ENCODE results near the gene ISCU.
A peak's percentile ranks its signal among the peaks of the same experiment; 100 is the strongest.

The ISCU gene

DNA sequence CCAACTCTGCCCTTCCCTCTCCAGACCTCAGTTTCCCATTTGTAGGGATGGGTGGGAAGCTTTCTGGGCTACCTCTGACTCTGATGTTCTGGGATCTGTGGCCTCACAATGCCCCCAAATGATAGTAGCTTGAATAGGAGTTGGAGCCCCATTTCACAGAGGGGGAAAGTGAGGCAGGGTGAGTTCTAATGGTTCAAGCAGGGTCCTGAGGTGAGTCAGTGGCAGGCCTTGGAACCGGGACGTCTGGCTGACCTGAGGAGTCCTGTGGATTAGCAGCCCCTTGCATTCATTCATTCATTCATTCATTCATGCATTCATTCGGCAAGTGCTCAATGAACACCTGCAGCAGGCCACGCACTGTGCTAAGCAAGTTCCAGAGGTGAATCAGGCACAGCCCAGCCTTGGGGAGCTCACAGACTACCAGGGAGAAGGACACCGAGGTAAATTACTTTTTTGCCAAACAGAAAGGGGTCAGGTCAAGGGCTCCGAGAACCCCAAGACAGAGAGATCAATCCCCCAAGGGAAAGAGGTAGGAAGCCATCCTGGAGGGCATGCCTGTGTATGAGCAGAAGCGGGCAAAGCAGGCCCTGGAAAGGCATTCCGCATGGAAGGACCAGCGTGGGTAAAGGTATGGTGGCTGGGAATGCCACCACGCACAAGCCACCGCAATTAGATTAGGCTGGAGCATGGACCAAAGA lies 36.3 kb downstream of the ISCU start:
- no peak overlapping the region for H2AFZ ChIP-seq (ENCODE audit: low read length, unreplicated experiment)
- no peak overlapping the region for H3K27ac ChIP-seq (ENCODE audit: low read depth, low read length)
- no peaks in the 10 kb centered on the region for H3K36me3 ChIP-seq (ENCODE audit: insufficient read depth, low read length)

DNA sequence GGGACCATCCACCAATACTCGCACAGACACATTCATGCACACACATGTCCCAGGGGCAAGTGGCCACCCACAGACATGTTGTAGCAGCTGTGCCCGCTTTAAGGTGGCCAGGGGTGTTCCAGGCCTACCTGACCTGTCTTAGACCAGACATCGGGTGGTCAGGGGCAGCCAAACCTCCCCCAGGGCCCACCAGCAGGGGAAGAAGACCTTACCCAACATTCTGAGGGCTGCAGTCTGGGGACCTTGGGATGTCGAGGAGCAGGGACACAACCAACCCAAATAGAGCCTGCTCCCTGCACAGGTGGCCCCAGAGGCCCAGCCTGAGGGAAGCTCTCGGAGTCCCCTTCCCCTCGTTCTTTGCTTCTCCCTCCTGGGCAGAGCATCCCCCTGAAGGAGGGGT lies 37.1 kb downstream of the ISCU start:
- no peak overlapping the region for H3K4me3 ChIP-seq (ENCODE audit: low read depth, low read length)
- no peaks in the 10 kb centered on the region for H3K4me1 ChIP-seq (ENCODE audit: control insufficient read depth, insufficient read depth, low read length, unreplicated experiment)
- no peak overlapping the region for H3K27ac ChIP-seq (ENCODE audit: low read depth, low read length)

More for the DNA sequence above, 36.3 kb downstream of the ISCU start:
- Histone ChIP-seq H3K27me3 (ENCODE audit: insufficient read depth, low read length) (no peaks in the 10 kb centered on the region), H3K4me3 (ENCODE audit: low read depth, low read length) (no peak overlapping the region), H3K4me1 (ENCODE audit: control insufficient read depth, insufficient read depth, low read length, unreplicated experiment) (no peaks in the 10 kb centered on the region), H3K79me2 (ENCODE audit: control insufficient read depth, insufficient read depth, low read length, unreplicated experiment) (no peaks in the 10 kb centered on the region)

DNA sequence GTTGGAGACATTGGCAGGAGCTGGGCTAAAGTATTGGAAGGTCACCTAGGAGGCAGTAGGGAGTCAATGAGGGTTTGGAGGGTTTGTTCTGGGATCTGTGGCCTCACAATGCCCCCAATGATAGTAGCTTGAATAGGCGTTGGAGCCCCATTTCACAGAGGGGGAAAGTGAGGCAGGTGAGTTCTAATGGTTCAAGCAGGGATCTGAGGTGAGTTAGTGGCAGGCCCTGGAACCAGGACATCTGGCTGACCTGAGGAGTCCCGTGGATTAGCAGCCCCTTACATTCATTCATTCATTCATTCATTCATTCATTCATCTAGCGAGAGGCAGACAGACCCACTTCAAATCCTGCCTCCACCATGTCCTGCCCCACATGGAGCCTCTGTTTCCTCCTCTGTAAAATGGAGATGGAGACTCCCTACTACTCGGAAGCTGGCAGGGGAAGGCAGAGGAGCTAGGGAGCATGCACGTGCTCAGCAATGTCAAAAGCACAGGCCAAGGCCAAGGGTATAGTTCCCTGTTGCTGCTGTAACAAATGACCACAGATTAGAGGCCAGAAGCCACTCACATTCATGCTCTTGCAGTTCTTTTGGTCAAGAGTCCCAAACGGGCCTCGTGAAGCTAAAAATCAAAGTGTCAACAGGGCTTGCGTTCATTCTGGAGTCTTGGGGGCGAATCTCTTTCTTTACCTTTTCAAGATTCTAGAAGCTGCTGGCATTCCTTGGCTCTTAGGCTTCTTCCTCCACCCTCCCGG lies 37.7 kb downstream of the ISCU start:
- H3K27me3 ChIP-seq (ENCODE audit: insufficient read depth, low read length), result no peaks in the 10 kb centered on the region
- H3K4me1 ChIP-seq (ENCODE audit: control insufficient read depth, insufficient read depth, low read length, unreplicated experiment), result peaks cover 2% of the 10 kb centered on the region
- H2AFZ ChIP-seq (ENCODE audit: low read length, unreplicated experiment), result no peak overlapping the region
- H3K4me3 ChIP-seq (ENCODE audit: low read depth, low read length), result no peak overlapping the region
- no peak overlapping the region for H3K27ac ChIP-seq (ENCODE audit: low read depth, low read length)
- no peaks in the 10 kb centered on the region for H3K36me3 ChIP-seq (ENCODE audit: insufficient read depth, low read length)
- no peaks in the 10 kb centered on the region for H3K79me2 ChIP-seq (ENCODE audit: control insufficient read depth, insufficient read depth, low read length, unreplicated experiment)

More for the DNA sequence above, 37.1 kb downstream of the ISCU start:
- Histone ChIP-seq H3K27me3 (ENCODE audit: insufficient read depth, low read length) (no peaks in the 10 kb centered on the region), H2AFZ (ENCODE audit: low read length, unreplicated experiment) (no peak overlapping the region), H3K79me2 (ENCODE audit: control insufficient read depth, insufficient read depth, low read length, unreplicated experiment) (no peaks in the 10 kb centered on the region), H3K36me3 (ENCODE audit: insufficient read depth, low read length) (no peaks in the 10 kb centered on the region)

DNA sequence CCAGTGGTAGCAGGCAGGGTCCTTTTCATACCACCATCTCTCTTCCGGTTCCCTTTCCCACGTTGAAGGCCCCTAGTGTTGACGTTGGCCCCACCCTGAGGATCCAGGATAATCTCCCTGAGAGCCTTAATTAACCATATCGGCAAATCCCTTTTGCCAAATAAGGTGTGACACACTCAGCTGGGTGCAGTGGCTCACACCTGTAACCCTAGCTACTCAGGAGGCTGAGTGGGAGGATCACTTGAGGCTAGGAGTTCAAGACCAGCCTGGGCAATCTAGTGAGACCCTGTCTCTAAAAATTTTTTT lies 38.3 kb downstream of the ISCU start:
- H3K79me2 ChIP-seq (ENCODE audit: control insufficient read depth, insufficient read depth, low read length, unreplicated experiment), result no peaks in the 10 kb centered on the region
- H3K36me3 ChIP-seq (ENCODE audit: insufficient read depth, low read length), result no peaks in the 10 kb centered on the region
- peaks cover 7% of the 10 kb centered on the region for H3K4me1 ChIP-seq (ENCODE audit: control insufficient read depth, insufficient read depth, low read length, unreplicated experiment)
- no peak overlapping the region for H2AFZ ChIP-seq (ENCODE audit: low read length, unreplicated experiment)
- H3K27me3 ChIP-seq (ENCODE audit: insufficient read depth, low read length), result no peaks in the 10 kb centered on the region
- H3K27ac ChIP-seq (ENCODE audit: low read depth, low read length), result no peak overlapping the region
- H3K4me3 ChIP-seq (ENCODE audit: low read depth, low read length), result no peak overlapping the region

DNA sequence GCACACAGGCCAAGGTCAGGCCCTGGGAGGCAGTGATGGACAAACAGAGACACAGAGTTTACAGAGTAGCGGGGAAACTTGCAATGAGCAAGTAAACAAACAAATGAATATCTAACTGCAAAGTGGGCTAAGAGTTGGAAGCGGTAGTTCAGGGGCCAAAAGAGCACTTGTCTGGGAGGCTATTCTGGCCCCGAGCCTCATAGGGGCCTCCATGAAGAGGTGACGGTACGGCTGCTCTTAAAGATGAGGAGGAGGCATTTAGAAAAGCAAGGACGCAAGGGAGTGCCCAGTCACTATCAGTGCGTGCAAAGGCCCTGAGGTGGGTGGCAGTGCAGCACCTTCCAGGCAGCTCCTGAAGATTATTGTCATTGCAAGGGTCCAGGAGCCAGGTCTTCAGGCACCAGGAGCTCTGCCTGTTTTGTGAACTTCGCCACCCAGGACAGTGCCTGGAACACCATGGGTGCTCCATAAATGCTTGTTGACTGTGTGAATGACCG lies 39.9 kb downstream of the ISCU start:
- Histone ChIP-seq H2AFZ (ENCODE audit: low read length, unreplicated experiment) (no peak overlapping the region), H3K27ac (ENCODE audit: low read depth, low read length) (no peak overlapping the region)

DNA sequence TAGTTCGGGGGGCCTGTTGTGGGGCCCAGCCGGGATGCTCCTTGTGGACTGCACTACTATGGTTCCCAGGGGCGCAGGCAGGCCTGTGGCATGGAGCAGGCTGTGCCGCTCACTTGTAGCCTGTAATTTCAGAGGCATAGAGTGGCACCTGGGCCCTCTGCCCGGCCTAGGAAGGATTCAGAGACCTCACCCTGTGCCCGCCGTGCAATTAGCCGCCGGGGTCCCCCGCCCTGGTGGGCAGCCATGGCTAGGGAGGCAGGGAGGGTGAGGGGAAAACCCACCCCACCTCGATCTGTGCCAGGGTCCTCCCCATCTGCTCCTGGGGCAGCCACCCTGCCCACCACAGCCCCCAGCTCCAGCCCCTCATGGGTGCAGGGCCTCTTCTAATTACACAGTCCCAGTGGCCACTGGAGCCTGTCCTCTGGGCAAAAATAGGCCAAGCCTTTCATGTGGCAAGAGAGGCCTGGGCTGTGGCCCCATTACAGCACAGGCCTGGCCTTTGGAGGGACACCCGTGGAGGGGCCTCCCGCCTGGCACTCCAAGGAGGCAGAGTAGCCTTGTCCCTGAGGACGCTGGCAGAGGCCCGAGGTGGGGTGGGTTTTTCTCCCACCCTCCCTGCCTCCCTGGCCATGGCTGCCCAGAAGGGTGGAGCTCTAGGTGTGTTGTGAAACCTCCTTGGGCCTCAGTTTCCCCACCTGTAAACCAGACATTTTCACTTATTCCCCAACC lies 40.7 kb downstream of the ISCU start:
- Histone ChIP-seq H3K79me2 (ENCODE audit: control insufficient read depth, insufficient read depth, low read length, unreplicated experiment) (no peaks in the 10 kb centered on the region), H2AFZ (ENCODE audit: low read length, unreplicated experiment) (no peak overlapping the region), H3K4me3 (ENCODE audit: low read depth, low read length) (no peak overlapping the region), H3K27me3 (ENCODE audit: insufficient read depth, low read length) (no peaks in the 10 kb centered on the region), H3K36me3 (ENCODE audit: insufficient read depth, low read length) (no peaks in the 10 kb centered on the region), H3K4me1 (ENCODE audit: control insufficient read depth, insufficient read depth, low read length, unreplicated experiment) (peaks cover 9% of the 10 kb centered on the region), H3K27ac (ENCODE audit: low read depth, low read length) (no peak overlapping the region)

More for the DNA sequence above, 39.9 kb downstream of the ISCU start:
- Histone ChIP-seq H3K4me3 (ENCODE audit: low read depth, low read length) (no peak overlapping the region), H3K27me3 (ENCODE audit: insufficient read depth, low read length) (no peaks in the 10 kb centered on the region), H3K36me3 (ENCODE audit: insufficient read depth, low read length) (no peaks in the 10 kb centered on the region), H3K79me2 (ENCODE audit: control insufficient read depth, insufficient read depth, low read length, unreplicated experiment) (no peaks in the 10 kb centered on the region), H3K4me1 (ENCODE audit: control insufficient read depth, insufficient read depth, low read length, unreplicated experiment) (peaks cover 9% of the 10 kb centered on the region)

DNA sequence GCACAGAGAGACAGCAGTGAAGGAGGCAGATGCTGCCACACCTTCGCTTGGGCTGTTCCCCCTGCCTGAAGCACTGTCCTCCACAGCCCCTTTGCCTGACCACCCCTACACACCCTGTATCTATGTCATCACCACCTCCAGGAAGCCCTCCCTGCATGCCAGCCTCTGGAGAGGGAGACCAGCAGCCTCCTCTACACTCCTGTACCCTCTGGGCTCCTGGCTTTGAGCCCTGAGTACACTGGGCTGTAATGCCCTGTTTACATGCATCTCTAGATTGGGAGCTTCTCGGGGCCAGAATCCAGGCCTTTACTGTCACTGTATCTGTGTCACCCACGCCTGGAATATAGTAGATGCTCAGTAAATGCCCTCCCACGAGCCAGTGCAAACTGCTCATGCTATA lies 41.3 kb downstream of the ISCU start:
- no peak overlapping the region for H2AFZ ChIP-seq (ENCODE audit: low read length, unreplicated experiment)
- no peaks in the 10 kb centered on the region for H3K36me3 ChIP-seq (ENCODE audit: insufficient read depth, low read length)
- H3K79me2 ChIP-seq (ENCODE audit: control insufficient read depth, insufficient read depth, low read length, unreplicated experiment), result no peaks in the 10 kb centered on the region
- no peak overlapping the region for H3K4me3 ChIP-seq (ENCODE audit: low read depth, low read length)
- peaks cover 9% of the 10 kb centered on the region for H3K4me1 ChIP-seq (ENCODE audit: control insufficient read depth, insufficient read depth, low read length, unreplicated experiment)
- H3K27me3 ChIP-seq (ENCODE audit: insufficient read depth, low read length), result no peaks in the 10 kb centered on the region
- H3K27ac ChIP-seq (ENCODE audit: low read depth, low read length), result no peak overlapping the region

DNA sequence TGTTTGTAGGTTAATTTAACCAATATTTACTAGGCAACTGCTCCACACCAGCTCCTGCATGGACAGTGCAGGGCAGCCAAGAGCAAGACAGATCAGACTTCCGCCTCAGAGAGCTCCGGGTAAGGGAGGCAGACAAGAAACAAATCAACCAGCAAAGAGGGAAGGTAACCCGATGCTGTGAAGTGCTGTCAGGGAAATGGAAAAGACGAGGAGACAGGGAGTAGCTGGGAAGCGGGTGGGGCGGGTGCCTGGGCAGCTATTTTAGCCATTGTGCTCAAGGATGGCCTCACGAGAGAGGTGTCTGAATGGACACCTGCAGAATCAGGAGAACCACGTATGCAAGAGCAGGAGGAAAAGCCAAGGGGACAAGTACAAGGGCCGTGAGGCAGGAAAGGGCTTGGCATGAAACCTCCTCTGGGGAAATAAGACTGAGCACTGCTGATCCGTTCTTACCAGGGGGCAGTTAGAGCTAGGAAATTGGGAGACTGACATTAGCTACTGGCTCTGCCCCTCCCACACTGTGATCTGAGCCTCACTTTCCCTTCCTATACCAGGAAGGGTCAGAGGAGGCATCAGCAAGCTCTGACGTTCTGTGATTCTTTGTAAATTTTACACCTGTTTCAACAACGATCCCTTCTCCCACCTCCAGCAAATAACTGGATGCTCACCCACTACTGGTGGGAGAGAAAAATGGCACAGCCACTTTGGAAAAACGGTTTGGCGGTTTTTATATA lies 42.0 kb downstream of the ISCU start:
- no peaks in the 10 kb centered on the region for H3K27me3 ChIP-seq (ENCODE audit: insufficient read depth, low read length)
- no peak overlapping the region for H2AFZ ChIP-seq (ENCODE audit: low read length, unreplicated experiment)
- peaks cover 10% of the 10 kb centered on the region for H3K4me1 ChIP-seq (ENCODE audit: control insufficient read depth, insufficient read depth, low read length, unreplicated experiment)
- no peak overlapping the region for H3K27ac ChIP-seq (ENCODE audit: low read depth, low read length)
- no peak overlapping the region for H3K4me3 ChIP-seq (ENCODE audit: low read depth, low read length)
- H3K79me2 ChIP-seq (ENCODE audit: control insufficient read depth, insufficient read depth, low read length, unreplicated experiment), result no peaks in the 10 kb centered on the region
- no peaks in the 10 kb centered on the region for H3K36me3 ChIP-seq (ENCODE audit: insufficient read depth, low read length)

DNA sequence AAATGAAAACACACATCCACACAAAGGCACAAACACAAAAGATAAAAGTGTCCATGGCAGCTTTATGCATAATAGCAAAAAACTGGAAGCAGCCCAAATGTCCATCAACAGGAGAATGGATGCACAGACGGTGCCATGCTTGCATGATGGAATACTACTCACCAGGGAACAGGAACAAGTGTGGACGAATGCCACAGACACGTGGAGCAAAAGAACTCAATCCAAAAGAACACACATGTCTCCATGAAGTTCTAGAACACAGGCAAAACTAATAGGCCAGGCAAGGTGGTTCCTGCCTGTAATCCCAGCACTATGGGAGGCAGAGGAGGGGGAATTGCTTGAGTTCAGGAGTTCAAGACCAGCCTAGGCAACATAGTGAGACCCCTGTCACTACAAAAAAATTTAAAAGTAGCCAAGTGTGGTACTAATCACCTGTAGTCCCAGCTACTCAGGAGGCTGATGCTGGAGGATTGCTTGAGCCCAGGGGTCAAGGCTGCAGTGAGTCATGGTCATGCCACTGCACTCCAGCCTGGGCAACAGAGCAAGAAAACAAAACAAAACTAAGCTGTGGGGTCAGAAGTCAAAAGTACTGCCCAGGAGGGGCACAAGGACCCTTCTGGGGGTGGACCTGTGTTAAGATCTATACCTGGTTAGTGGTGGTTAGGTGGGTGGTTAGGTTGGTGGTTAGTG lies 42.7 kb downstream of the ISCU start:
- Histone ChIP-seq H3K79me2 (ENCODE audit: control insufficient read depth, insufficient read depth, low read length, unreplicated experiment) (no peaks in the 10 kb centered on the region), H3K4me1 (ENCODE audit: control insufficient read depth, insufficient read depth, low read length, unreplicated experiment) (peaks cover 16% of the 10 kb centered on the region), H3K27me3 (ENCODE audit: insufficient read depth, low read length) (no peaks in the 10 kb centered on the region), H3K4me3 (ENCODE audit: low read depth, low read length) (no peak overlapping the region), H2AFZ (ENCODE audit: low read length, unreplicated experiment) (no peak overlapping the region), H3K27ac (ENCODE audit: low read depth, low read length) (peak overlapping the region; percentile 59; the same call in 1 of the 2 replicates), H3K36me3 (ENCODE audit: insufficient read depth, low read length) (no peaks in the 10 kb centered on the region)
